GM21447 (cell line): ENCODE measurements around the gene DAP.
"Not testable (repeated sequence)": the region's sequence is repeated elsewhere in the genome, so short reads cannot be mapped to it uniquely, and the experiment has no call there.

Source experiments
- ATAC-seq: cut with Tn5 transposase; IDR thresholded peaks from one replicate; pipeline ENCODE4 v1.9.1; 2021; ENCODE audit not compliant: unreplicated experiment

DAP gene

DNA sequence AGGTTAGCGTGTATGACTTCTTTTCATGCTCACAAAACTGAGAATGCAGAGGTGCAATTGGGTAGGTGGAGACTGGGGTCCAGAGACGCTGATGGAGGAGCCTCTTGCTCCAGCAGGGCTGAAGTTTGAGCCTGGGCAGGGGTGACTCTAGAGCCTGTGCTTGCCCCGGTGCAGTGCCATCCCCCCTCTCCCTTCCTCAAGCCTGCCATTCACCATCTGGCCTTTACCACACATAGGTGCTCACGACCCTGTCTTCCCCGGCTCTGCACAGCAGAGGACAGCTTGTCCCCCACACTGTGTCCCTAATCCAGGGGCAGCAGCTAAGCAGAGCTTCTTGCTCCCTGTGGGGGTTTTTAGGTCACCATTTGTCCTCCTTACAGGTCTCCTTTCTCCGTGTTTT, 86.5 kb downstream of the DAP start:
- no peak for ATAC-seq

DNA sequence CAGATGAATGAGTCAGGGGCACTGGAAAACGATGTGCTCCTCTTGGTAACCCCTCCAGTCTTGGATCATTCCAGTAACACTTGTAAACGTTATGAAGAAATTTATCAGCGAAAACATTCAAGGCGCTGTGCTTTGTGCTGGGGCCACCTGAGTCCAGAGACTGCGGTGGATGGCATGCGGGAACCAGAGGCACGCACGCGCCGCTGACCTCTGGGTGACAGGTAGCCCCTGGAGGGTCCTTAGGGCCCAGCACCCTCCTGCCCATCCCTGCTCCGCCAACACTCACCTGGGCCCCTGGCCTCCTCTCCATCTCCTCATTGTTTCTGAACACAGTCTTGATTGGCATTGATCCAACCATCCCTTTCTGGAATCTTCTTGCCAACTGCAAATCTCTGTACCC, 86.9 kb downstream of the DAP start:
- no peak for ATAC-seq

DNA sequence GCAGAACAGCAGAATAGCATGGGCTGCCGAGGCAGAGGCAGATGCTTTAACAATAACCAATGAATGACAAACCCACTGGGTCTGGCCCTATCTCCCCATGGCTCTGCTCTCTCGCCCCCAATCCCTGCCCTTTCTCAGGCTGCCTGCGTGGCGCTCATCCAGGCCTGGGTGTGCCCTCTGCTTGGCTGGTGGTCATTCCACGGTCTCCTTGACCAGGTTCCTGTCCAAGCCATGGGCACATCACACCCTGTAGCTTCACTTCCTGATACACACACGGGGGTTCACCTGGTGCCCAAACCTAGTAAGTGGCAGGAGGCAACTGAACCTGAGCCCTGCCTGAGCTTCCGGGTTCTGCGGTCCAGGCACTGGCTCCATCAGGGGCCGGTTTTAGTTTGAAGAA, 87.6 kb downstream of the DAP start:
- no peak for ATAC-seq

DNA sequence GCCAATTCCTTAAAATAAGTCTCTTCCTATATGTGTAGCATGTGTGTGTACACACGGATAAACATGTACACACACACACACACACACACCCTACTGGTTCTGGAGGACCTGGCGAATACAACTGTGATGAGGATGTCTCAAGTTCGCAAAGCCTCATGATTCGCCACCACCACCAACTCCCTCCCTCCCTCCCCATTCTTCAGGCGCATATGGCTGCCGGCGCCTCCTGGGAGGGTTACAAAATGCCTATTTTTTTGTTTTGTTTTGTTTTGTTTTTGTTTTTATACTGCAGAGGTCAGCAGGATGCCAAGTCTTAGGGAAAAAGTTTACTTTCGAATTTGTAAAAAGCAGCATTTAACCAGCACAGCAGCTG, 88.0 kb downstream of the DAP start:
- ATAC-seq: no peak

DNA sequence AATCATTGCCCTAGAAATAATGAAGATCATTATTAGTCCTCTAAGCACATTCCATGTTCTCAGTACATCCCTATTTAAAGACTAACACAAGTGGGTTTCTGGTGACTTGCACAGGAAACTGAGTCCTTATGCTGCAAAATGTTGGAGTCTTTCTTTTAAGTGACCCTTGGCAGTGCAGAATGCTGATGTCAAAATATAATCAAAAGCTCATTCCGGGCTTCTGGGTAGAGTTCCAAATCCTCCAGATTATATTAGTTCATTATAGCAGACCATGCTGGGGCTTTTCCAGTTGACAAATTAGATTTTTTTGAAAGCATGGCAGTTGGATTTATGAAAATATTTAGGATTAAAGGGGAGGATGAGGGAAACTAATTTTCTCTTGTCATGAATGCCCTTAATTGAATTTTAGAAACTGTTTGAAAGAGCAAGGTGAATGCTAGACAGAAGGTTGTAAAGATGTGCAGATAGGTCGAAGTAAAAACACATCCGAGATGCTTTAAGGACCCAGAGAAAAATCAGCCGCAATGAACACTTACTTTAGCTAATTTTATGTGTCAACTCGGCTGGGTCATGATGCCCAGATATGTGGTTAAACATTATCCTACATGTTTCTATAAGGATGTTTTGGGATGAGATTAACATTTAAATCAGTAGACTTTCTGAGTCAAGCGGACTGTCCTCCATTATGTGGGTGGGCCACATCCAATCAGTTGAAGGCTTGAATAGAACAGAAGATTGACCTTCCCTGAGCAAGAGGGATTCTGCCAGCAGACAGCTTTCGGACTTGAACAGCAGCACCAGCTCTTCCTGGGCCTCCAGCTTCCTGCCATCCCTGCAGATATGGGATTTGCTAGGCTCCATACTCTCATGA, 88.7 kb downstream of the DAP start:
- no peak for ATAC-seq

DNA sequence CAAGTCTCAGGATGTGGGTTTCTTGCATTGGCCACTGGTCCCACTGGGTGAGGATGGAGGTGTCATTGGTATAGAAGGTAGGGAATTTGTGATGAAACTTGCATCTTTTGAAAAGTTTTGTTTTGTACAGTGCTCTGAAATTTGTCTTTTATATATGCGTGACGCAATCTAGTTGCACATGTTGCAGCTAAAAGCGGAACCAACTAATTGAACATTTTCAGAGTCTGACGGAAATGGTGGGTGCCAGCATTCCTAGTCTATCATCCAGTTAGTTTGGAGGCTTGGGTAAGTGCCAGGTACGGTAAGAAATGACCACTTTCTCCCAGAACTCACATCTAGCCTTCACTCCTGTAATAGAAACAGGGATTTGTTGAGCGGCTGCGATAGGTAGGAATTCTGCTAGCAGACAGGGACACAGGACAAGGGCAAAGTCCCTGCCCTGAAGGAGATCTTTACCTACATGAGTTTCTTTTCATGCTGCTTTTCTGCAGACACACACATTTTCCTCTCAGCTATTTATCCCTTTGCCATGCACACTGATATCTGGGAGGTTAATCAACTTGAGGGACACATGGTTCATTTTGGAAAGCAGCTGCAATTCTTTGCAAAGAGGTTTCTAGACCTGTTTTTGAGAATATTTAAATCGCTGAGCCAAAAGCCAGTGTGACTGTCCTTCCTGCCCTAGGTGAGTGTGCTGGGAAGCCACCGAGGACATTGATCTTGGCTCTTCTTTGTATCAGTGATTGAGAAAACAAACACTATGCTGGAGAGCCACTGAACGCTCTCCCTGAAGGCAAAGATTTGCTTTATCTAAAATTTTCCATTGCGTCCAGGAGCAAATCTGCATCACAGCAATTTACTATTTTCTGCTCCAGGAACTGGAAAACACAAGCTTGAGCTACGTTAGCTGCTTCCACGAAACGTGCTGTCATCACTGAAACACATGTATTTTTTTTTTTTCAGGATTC, 89.7 kb downstream of the DAP start:
- no peak for ATAC-seq

DNA sequence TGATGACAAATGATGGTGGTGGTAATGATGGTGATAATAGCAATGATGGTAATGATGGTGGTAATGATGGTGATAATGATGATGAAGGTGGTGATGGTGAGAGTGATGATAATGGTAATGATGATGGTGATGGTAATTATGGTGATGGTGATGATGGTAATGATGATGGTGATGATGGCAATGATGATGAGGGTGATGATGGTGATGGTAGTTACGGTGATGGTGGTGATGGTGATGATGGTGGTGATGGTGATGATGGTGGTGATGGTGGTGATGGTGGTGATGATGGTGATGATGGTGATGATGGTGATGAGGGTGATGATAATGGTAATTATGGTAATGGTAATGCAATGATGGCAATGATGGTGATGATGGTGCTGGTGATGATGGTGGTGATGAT, 91.1 kb downstream of the DAP start:
- ATAC-seq: no peak

DNA sequence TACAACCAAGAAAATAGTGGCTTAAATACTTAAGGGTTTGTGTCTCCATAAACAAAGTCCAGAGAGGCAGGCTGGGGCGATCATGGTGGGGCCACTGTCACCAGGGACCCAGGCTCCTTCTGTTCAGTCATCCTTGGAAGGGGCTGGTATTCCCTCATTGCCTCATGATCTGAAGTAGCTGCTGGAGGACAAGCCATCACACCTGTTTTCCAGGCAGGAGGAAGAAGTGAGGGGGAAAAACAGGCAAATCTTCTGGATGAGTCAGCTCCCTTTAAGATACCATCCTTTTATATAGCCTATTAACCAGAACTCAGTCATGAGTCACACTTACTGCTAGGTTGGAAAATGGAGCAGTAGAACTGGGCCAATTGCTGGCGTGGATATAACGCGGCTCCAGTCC, 92.3 kb downstream of the DAP start:
- no peak for ATAC-seq

DNA sequence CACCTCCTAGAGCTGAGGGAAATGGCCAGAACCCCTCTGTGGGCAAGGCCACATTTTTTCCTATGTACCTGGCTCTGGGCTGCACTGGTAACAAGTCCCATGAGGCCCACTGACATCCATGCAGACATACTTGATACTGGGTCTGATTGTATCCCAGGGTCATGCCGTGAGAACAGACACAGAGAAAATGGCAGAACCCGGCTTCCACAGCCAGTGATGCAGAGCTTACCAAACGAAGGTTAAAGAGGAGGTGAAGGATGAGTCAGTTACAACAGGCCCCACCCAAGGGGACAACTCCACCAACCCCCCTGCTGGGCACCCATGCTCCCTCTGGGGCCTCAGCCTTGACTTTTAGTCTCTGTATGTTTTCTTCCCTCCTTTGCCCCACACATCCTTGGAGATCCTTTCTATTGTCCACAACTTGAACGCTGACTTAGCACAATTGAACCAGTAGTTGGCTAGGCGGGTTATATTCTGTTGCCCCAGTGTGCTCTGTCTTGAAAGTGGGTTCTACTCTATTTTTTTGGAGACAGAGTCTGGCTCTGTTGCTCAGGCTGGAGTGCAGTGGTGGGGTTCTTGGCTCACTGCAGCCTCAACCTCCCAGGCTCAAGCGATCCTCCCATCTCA, 93.5 kb downstream of the DAP start:
- no peak for ATAC-seq

DNA sequence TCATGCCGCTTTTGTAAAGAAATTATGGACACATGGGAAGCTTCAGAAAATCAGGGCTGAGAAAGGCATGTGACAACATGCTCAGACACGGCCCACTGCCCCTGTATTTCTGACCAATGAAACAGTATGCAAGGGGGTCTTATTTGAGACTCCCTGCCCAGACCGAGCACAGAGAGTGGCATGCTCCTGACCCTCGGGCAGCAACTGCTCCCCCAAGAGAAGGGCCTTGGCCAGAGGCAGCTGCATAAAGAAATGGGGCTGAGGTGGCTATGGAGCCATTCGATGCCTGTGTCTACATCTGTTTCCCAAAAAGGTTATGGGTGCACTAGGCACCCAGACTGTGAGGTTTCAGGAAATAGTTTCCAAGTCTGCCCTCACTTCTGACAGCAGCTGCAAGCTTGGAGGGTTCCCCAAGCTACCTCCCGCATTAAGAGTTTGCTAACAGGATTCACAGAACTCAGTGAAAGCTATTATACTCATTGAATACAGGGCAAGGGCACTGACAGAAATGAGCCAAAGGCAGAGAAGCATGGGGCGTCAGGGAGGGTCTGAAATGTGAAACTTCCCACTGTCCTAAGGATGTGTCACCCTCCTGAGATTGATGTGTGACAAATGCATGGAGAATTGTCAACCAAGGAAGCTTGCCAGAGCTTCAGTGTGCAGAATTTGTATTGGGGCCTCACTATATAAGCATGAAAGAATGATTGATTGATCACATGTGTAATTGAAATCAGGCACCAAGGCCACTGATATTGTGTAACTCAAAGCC, 94.3 kb downstream of the DAP start:
- ATAC-seq: no peak

DNA sequence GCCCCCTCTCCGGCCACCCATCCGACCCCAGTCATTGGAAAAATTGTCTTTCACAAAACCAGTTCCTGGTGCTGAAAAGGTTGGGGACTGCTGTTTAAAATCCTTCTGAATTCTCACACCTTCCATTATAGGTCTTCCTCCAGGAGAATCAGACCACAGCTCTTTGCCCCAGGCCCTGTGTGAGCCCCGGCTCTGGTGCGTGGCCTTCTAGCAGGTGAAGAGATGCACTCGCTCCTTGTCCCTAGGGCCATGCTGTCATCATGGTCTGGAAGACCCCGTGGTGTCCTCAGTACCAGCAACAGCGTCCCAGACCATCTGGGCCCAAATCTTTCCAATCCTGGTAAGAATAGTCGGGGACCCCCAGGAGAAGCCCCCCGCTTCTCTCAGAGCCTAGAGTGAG, 95.2 kb downstream of the DAP start:
- no peak for ATAC-seq

DNA sequence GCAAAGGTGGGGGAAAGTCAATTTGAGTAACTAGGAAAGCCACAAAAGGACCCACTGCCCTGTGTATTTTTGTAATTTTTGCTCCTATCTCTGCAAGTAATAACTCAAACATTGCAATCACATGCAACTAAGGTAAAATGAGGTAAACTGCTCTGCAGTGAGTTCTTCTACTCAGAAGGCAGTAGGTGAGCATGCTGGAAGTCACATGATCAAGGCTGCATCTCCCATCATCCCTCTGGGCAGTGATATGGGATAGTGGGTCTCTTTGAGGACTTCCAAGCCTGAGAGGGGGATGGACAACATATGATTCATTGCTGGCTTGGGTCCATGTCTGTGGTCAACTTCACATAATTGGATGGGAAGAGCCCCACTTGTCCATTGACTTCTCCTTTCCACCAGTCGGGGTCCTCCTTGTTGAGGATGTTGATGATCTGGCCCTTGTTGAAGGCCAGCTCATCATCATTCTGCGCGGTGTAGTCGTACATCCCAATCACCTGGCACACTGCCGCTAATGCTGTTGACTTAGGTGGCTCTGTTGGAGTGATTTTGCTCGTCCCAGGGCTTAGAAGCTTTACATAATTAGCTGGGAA, 96.8 kb downstream of the DAP start:
- ATAC-seq: not testable (repeated sequence)

DNA sequence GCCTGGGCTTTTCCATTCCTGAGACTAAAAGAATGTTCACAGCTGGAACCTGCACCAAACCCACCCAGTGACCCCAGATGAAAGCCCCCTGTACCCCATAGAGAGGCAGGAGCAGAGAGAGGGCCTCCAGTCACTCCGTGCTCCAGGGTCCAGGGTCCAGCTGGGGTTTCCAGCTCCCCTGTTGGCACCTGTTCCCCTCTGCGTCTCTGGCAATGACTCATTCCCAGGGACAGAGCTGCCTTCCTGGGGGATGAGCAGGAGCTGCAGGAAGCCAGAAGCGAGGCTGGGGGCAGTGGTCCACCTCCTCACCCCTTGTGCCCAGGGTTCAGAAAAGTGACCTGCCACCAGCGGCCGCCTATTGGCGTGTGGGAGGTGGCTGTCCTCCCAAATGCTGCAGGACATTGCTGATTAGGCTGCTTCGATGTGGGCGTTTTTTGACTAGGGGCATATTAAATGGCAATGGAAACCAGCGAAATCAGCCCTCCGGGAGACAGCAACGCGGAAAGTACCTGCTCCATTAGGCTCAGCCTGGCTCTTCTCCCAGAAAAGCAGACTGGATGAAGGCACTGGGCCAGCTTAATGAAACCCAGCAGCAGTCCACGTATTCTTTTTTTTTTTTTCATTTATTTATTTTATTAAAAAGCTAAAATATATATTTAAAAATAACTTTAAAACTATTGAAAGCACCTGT, 97.4 kb downstream of the DAP start:
- ATAC-seq: no peak

DNA sequence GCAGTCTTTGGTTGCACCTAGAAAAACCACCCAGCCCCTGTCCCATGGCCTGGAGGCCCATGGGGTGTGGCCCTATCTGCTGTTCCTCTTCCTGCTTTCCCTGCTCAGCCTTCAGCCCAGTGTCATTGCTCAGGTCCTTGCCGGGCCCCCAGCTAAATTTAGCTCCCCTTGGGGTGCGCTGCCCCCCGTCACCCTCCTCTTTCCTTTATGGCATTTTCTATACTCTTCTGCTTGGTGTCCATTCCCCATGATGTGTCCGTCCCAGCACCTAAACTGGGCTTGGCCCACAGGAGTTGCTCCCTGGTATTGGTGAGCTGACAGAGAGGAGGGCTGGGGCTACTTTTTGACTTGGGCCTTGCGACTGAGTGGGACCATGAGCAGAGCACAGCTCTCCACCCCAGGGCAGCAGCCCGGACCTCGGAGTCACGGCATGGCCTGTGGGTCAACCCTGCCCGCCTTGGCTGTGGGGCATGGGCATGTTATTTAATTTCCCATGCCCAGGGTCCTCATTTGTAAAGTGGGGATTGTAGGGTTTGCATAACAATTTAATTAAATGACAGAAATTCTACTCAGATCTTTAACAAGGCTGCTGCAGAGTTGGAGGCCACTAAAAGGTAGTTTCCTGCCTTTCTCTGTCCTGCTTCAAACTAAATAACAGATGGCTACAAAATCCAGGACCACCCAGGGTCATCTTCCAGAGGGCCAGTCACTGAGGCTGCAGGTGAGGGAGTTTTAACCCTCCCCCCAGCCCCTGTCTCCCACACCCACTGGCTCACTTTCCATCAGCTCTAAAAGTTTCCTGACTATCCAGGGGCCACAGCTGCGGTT, 98.2 kb downstream of the DAP start:
- no peak for ATAC-seq

DNA sequence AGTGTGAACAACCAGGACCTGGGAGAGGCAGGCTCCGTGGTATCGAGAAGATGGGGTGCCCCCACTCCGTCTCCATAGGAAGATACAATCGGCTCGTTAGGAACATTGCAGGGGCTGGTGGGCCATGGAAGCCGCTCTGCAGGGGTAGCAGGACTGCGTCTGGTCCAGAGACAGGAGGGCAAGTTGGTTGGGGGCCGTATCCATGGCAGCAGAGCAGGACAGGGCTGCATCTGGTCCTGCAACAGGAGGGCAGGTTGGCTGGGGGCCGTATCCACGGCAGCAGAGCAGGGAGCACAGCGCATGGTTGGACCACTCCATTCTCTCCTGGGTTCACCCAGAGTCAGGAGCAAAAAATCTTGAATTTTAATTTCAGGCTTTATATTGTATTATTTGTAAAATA, 99.0 kb downstream of the DAP start:
- no peak for ATAC-seq

DNA sequence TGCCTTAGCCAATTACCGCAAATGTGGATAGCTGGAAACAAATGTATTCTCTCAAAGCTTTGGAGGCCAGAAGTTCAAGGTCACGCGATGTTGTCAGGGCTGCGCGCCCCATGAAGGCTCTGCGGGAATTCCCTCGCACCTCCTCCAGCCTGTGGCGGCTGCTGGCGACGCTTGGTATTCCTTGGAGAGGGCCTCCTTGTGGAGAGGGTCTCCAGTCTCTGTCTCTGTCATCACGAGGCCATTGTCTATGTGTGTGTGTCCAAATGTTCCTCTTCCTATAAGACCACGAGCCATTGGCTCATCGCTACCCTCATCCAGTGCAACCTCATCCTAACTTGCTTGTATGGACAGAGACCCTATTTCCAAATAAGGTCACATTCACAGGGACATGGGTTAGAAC, 99.6 kb downstream of the DAP start:
- no peak for ATAC-seq

DNA sequence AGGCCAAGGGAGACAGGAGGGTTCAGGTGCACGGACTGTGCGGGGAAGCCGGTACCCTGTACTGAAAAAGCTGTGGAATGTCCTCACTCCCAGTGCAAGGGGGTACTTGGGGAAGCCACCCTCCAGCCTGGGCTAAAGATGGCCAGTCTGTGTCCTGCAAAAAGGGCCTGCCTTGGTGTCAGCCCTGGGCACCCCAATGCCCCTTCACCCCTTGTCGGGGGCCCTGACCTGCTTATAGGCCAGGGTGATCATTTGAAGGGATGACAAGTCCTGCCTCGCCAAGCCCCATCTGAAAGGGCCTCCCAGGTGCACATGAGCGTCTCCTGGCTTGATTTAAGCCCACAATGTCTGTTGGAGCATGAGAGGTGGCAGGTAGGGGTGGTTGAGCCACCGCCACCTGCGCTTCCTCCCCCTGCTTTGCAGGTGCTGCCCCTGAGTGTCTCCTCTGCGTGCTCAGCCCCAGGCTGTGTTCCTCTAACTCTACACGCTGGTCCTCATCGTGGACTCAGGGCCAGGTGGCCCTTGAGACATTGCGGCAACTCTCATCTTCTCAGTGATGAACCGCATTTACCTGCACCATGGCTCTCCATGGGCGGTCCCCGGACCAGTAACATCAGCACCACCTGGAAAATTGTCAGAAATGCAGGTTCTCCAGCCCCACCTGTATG, 100.2 kb downstream of the DAP start:
- ATAC-seq: no peak

DNA sequence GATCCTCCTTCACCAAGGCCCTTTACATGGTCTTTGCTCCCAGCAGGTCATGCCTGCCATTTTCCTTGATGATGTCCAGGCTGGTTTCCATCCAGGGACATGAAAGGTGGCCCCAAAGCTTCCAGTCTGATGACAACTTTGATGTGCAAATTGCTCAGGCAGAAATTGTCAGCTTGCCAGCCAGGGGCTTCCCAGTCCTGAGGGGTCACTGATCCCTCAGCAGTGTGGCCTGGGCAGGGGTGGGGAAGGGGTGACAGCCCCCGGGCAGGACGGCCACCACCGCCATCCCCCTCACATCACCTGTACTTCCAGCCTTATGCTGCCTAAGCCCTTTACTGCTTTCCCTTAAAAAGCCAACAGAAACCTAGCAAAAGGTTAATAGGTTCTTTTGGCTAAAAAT, 100.9 kb downstream of the DAP start:
- no peak for ATAC-seq

DNA sequence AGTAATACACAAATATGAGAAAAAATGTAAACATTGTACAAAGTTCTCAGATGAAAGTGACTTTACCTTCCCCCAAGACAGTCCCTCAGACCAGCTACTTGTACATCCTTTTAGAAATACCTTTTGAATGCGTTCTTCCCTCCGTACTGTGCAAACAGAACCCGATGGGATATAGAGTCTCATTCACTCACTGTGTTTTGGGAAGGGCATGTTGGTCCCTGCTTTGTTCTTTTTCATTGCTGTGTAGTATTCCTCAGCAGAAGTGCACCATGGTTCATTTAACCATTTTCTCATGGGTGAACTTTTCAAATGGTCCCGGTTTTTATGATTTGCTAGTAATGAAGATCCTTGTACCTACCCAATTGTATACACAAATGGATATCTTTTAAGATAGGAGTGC, 102.8 kb downstream of the DAP start:
- ATAC-seq: no peak
